Heart left ventricle (tissue), 16 donors: ENCODE data around the gene ZNF213. TPM values are rescaled to one million over a fixed set of nuclear protein-coding genes. Genes with fewer than 3 reads are reported as not detected.
"Not testable (repeated sequence)": the region's sequence is repeated elsewhere in the genome, so short reads cannot be mapped to it uniquely, and the experiment has no call there.

ENCODE experiments used
- ATAC-seq, 4 donors: fragments of 200-7000 bp; cut with Tn5 transposase; one replicate each; pipeline ENCODE4 v1.9.1; 2020 to 2022; ENCODE audit warnings: moderate library complexity in 4 of 4, mild to moderate bottlenecking in 3 of 4, moderate number of reproducible peaks in 1 of 4
- DNase-seq, 5 donors: peaks; one replicate each; pipeline ENCODE4 v3.0.0-alpha.2; 2020
- H3K27ac ChIP-seq, 12 donors: fragments of 200-600 bp; sonication (generic) in 4 of 12; one replicate each; pipeline versions ENCODE4 v1.5.0 to v1.8.0; 2016 to 2022; ENCODE audit warnings: mild to moderate bottlenecking in 2 of 12
- H3K27me3 ChIP-seq, 9 donors: fragments of 200-600 bp; sonication (generic) in 2 of 9; one replicate each; pipeline versions ENCODE4 v1.5.1 to v1.8.0; 2016 to 2022; ENCODE audit warnings: mild to moderate bottlenecking in 3 of 9
- H3K36me3 ChIP-seq, 9 donors: fragments of 200-600 bp; sonication (generic) in 2 of 9; one replicate each; pipeline versions ENCODE4 v1.5.0 to v1.8.0; 2018 to 2022; ENCODE audit warnings: mild to moderate bottlenecking in 2 of 9
- H3K4me1 ChIP-seq, 12 donors: fragments of 200-600 bp; sonication (generic) in 4 of 12; one replicate each; pipeline versions ENCODE4 v1.5.0 to v1.8.0; 2016 to 2022; ENCODE audit warnings: mild to moderate bottlenecking in 3 of 12
- H3K4me3 ChIP-seq, 12 donors: fragments of 200-600 bp; sonication (generic) in 4 of 12; one replicate each; pipeline versions ENCODE4 v1.5.0 to v1.8.0; 2017 to 2022; ENCODE audit warnings: mild to moderate bottlenecking in 9 of 12, moderate library complexity in 4 of 12
- H3K9me3 ChIP-seq, 12 donors: fragments of 200-600 bp; sonication (generic) in 4 of 12; one replicate each; pipeline versions ENCODE4 v1.5.0 to v1.8.0; 2016 to 2022; ENCODE audit warnings: mild to moderate bottlenecking in 1 of 12
- POLR2A ChIP-seq, 2 donors: fragments of 450-650 bp; IDR thresholded peaks; one replicate each; pipeline ENCODE4 v1.6.1; 2017; ENCODE audit warnings: antibody characterized with exemption in 2 of 2, mild to moderate bottlenecking in 2 of 2, moderate library complexity in 2 of 2
- WGBS, 4 donors: extraction: QIAGEN DNeasy Blood & Tissue Kit in 2 of 4; methylation state at CpG; one replicate each; pipeline versions ENCODE4 v1.1.5 to v1.1.7; 2013 to 2018; 5-methylcytosine and 5-hydroxymethylcytosine counted together
- intact Hi-C, 10 donors: fragments of 100-400 bp; cut with DNase I; formaldehyde crosslinking; loops; one replicate each; pipeline versions ENCODE4 v1.11.1 to v1.14.2; 2022
- polyA plus RNA-seq, 2 donors: library from polyadenylated mRNA; stranded (reverse); fragments of 200-250 nt; gene quantifications; one replicate each; pipeline ENCODE4 v1.2.3, GENCODE V29; 2013
- total RNA-seq, 9 donors: library from RNA; depleted of rRNA in 2 of 9; stranded (reverse); fragments of >200 nt in 2 of 9; fragmentation: NEBNext Ultra II Directional in 3 of 9; extraction: Animal tissue kit (Norgen Biotek cat#: 25700) in 3 of 9; gene quantifications; one replicate each; pipeline versions ENCODE4 v1.1.0 to v1.2.4, GENCODE V29; 2016 to 2023
- TF ChIP-seq, protein P1 (sequence below), 12 donors: fragments of 200-600 bp; sonication (generic) in 4 of 12; IDR thresholded peaks; one replicate each; pipeline versions ENCODE4 v1.5.0 to v1.8.0; 2018 to 2022; ENCODE audit warnings: antibody characterized with exemption in 12 of 12, mild to moderate bottlenecking in 5 of 12
- donor health status: ischemic (EF 13 %, LVEDD 7.1; RV severe dilation, severe dysfunction).
- donor health status: healthy with polysubstance abuse.
- donor health status: DM: no; HTN: yes; CAD: no.
- donor health status: DM: no; HTN: no; CAD: no.
- donor health status: ischemic (EF 25% LVEDD 6.9; RV normal size, moderate dysfunction).
- donor health status: ischemic (EF 25% LVEDD 5.7; RV mildly dilated, moderate dysfunction).
- donor health status: healthy.
- donor health status: DM: yes; HTN: yes; CAD: no.
- donor health status: ischemic (EF 35%, LVEDD 5.7; RV mildly dilated, moderate dysfunction).
- donor health status: nonischemic (EF 11% LVEDD 7.7; RV severe dilation, severe dysfunction).
- donor health status: DM: yes; HTN: yes; CAD: no.
- donor health status: PGD.
- donor health status: ischemic (EF 29% LVEDD 5.4; RV normal size, mild dysfunction).
- donor health status: nonischemic (EF 23%, LVEDD 6.1; RV moderate dilation, normal function).

ZNF213 gene
- total and polyA plus RNA-seq, 11 donors = 6.7 to 14.3 (median 8.7) TPM

DNA sequence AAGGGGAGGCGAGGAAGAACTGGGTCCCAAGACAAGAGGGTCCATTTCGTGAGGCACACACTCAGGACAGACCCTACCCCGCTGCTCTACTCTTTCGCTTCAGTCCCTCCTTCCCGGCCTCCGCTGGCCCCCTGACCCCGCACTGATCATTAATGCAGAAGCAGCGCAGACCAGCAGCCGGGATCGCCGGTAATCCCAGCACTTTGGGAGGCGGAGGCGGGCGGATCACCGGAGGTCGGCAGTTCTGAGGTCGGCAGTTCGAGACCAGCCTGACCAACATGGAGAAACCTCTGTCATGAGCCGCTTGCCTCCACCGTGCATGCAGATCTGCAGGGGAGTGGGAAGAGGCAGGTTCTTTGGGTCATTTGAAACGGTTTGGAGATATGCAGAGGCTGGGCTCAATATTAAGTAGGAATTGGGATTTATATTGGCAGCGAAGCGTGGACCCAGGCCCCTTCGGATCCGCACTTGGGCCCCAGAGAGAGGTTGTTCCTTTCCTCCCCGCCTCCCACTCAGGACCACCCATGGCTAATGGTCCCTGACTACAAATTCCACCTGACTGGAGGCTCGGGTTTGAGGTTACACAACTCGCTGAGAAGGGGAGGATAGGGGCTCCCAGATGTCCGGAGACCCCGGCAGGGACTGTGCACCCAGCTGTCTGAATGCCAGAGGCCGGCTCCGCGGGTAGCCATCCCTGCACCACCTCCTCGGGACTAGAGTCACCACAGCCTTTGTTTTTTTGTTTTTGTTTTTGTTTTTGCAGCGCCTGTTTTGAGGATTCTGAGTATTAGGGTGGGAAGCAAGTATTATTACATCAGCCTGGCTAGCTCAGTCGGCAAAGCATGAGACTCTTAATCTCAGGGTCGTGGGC lies 29.5 kb downstream of the ZNF213 start:
- Histone ChIP-seq H3K27me3 (peaks cover 0 to 19% (median 9%) of the 10 kb centered on the region in 9 donors), H3K4me1 (peaks cover 0 to 19% (median 8%) of the 10 kb centered on the region in 12 donors), H3K4me3 (no peak overlapping the region), H3K36me3 (no peaks in the 10 kb centered on the region), H3K9me3 (no peaks in the 10 kb centered on the region), H3K27ac (no peak overlapping the region)
- DNase-seq (peak in 1 of 5 donors; percentile 41), ATAC-seq (no peak)
- intact Hi-C loops = loop anchor here in 4 of 10 donors (2.0 to 10.0 kb wide), 3 partner anchors 102 to 110 kb away; no protein-coding TSS in a partner anchor
- 88 to 92% (median 90%) methylated on average over 32 to 37 of the region's 37 CpGs for WGBS, 4 donors
- TF ChIP-seq POLR2A (IDR thresholded peaks at IDR 0.05) = no peak
- TF ChIP-seq, protein P1, sequence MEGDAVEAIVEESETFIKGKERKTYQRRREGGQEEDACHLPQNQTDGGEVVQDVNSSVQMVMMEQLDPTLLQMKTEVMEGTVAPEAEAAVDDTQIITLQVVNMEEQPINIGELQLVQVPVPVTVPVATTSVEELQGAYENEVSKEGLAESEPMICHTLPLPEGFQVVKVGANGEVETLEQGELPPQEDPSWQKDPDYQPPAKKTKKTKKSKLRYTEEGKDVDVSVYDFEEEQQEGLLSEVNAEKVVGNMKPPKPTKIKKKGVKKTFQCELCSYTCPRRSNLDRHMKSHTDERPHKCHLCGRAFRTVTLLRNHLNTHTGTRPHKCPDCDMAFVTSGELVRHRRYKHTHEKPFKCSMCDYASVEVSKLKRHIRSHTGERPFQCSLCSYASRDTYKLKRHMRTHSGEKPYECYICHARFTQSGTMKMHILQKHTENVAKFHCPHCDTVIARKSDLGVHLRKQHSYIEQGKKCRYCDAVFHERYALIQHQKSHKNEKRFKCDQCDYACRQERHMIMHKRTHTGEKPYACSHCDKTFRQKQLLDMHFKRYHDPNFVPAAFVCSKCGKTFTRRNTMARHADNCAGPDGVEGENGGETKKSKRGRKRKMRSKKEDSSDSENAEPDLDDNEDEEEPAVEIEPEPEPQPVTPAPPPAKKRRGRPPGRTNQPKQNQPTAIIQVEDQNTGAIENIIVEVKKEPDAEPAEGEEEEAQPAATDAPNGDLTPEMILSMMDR (IDR thresholded peaks at IDR 0.05) = no peak

DNA sequence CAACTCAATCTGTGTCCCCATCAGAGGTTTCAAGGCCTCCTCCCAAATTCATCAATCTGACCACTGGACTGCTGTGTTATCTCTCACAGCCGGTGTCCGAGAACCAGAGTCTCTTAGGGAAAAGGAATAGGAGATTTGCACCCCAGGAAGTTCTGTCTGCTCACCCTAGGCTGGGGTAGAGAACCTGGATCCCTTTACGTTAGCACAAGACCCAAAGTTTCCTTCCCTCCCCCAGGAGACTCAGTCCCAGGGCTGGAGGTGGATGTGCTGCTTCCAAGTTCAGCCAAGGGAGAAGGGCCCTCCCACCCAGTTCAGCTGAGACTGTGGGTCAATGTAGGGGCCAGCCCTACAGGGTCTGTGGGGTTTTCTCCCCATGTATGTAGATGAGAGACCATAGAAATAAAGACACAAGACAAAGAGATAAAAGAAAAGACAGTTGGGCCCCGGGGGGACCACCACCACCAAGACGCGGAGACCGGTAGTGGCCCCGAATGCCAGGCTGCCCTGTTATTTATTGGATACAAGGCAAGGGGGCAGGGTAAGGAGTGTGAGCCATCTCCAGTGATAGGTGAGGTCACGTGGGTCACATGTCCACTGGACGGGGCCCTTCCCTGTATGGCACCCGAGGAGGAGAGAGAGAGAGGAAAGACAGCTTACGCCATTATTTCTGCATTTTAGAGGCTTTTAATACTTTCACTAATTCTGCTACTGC lies 30.4 kb downstream of the ZNF213 start:
- DNase-seq (peak in 1 of 5 donors; percentile 19), ATAC-seq (no peak)
- Histone ChIP-seq H3K27ac (peak overlapping the region in 3 of 12 donors; percentile 5 to 66 (median 46)), H3K4me3 (peak overlapping the region in 8 of 12 donors; percentile 19 to 43 (median 38)), H3K4me1 (peaks cover 0 to 13% (median 4%) of the 10 kb centered on the region in 12 donors), H3K9me3 (no peaks in the 10 kb centered on the region), H3K36me3 (no peaks in the 10 kb centered on the region), H3K27me3 (peaks cover 6 to 29% (median 18%) of the 10 kb centered on the region in 9 donors)
- 85 to 93% (median 89%) methylated on average over 10 to 12 of the region's 12 CpGs for WGBS, 4 donors
- intact Hi-C loops = loop anchor here in 6 of 10 donors (2.0 to 10.0 kb wide), 6 partner anchors 33 to 133 kb away; partner anchors contain the start of gene ZSCAN10 (in 1 of the 6)
- TF ChIP-seq, protein P1 (IDR thresholded peaks at IDR 0.05) = no peak
- TF ChIP-seq POLR2A (IDR thresholded peaks at IDR 0.05) = no peak

GRCh38 chr16:3166505-3166886 lies 31.7 kb downstream of the ZNF213 start:
- ATAC-seq = no peak
- peak in 1 of 5 donors; percentile 1 for DNase-seq
- Histone ChIP-seq H3K4me3 (no peak overlapping the region), H3K36me3 (no peaks in the 10 kb centered on the region), H3K27me3 (peaks cover 18 to 37% (median 30%) of the 10 kb centered on the region in 9 donors), H3K27ac (no peak overlapping the region), H3K9me3 (no peaks in the 10 kb centered on the region), H3K4me1 (peaks cover 0 to 24% (median 12%) of the 10 kb centered on the region in 12 donors)
- intact Hi-C loops = loop anchor here in 5 of 10 donors (1.0 to 10.0 kb wide), 6 partner anchors 34 to 134 kb away; partner anchors contain the start of gene ZSCAN10 (in 1 of the 5)
- WGBS, 4 donors = 17 to 26% (median 19%) methylated on average over 1 of the region's 1 CpG
- TF ChIP-seq, protein P1 (IDR thresholded peaks at IDR 0.05) = no peak
- TF ChIP-seq POLR2A (IDR thresholded peaks at IDR 0.05) = no peak

DNA sequence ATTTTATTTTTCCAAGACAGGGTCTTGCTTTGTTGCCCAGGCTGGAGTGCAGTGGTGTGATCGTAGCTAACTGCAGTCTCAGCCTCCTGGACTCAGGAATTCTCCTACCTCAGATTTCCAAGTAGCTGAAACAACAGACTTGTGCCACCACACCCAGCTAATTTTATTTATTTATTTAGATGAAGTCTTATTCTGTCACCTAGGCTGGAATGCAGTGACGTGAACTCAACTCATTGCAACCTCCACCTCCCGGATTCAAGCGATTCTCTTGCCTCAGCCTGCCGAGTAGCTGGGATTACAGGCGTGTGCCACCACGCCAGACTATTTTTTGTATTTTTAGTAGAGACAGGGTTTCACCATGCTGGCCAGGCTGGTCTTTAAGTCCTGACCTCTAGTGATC lies 33.9 kb downstream of the ZNF213 start:
- not testable (repeated sequence) for H3K27ac ChIP-seq, ATAC-seq, H3K4me3 ChIP-seq, H3K36me3 ChIP-seq, H3K9me3 ChIP-seq, DNase-seq
- H3K27me3 ChIP-seq = peaks cover 36 to 59% (median 52%) of the 10 kb centered on the region in 9 donors
- H3K4me1 ChIP-seq = peaks cover 0 to 34% (median 15%) of the 10 kb centered on the region in 12 donors
- intact Hi-C loops = loop anchor here in 5 of 10 donors (5.0 to 10.0 kb wide), 5 partner anchors 36 to 136 kb away; partner anchors contain the start of gene ZSCAN10 (in 1 of the 5)
- 83 to 84% (median 84%) methylated on average over 7 of the region's 7 CpGs for WGBS, 4 donors
